Caco-2 (cell line): ENCODE results near the gene AP1AR. TPM values are rescaled to one million over a fixed set of nuclear protein-coding genes. Genes with fewer than 3 reads are reported as not detected.

ENCODE experiments used
- BruUV-seq: library from RNA; stranded (reverse); fragments of 400-500 nt; replicated peaks from 2 replicates; lab custom pipeline; 2021; lab: Mats Ljungman, UMichigan
- CTCF ChIA-PET: fragments of 300-600 bp; sonication (Branson Sonifier 250); formaldehyde crosslinking; loops from one replicate; lab custom pipeline; 2022; ENCODE audit warnings: antibody characterized with exemption; lab: Charles Lee
- POLR2A ChIA-PET: fragments of 300-600 bp; sonication (Branson Sonifier 250); formaldehyde crosslinking; loops from one replicate; lab custom pipeline; 2022; ENCODE audit warnings: antibody characterized with exemption; lab: Charles Lee
- DNase-seq, 2 experiments: peaks; one replicate each; pipeline versions ENCODE4 v3.0.0 to v3.0.0-alpha.2; 2020 to 2022
- H3K27me3 ChIP-seq: replicated peaks from 2 replicates; pipeline ENCODE4 v1.6.0; 2011; ENCODE audit warnings: low read length; ENCODE audit not compliant: control insufficient read depth, insufficient read depth
- H3K36me3 ChIP-seq: 2 replicates; pipeline ENCODE4 v1.5.1; 2011; ENCODE audit warnings: low read length; ENCODE audit not compliant: control insufficient read depth, insufficient read depth
- H3K4me1 ChIP-seq: fragments of 250-450 bp; sonication (Bioruptor Pico); 2 replicates; pipeline ENCODE4 v1.5.1; 2020; ENCODE audit warnings: mild to moderate bottlenecking
- H3K4me3 ChIP-seq: 2 replicates; pipeline ENCODE4 v1.5.1; 2011; ENCODE audit warnings: low read depth, mild to moderate bottlenecking, control low read depth, low read length
- H3K9me3 ChIP-seq: fragments of 250-450 bp; sonication (Bioruptor Pico); 2 replicates; pipeline ENCODE4 v1.5.1; 2020; ENCODE audit warnings: mild to moderate bottlenecking, moderate library complexity
- H3K27ac Mint-ChIP-seq: one replicate; pipeline ENCODE4 v1.8.0; 2022; ENCODE audit warnings: mixed read lengths; ENCODE audit not compliant: unreplicated experiment
- H3K27me3 Mint-ChIP-seq: one replicate; pipeline ENCODE4 v1.8.0; 2022; ENCODE audit warnings: mixed read lengths; ENCODE audit not compliant: insufficient read depth, unreplicated experiment
- H3K36me3 Mint-ChIP-seq: one replicate; pipeline ENCODE4 v1.8.0; 2022; ENCODE audit warnings: mild to moderate bottlenecking, mixed read lengths; ENCODE audit not compliant: insufficient read depth, unreplicated experiment
- H3K4me1 Mint-ChIP-seq: one replicate; pipeline ENCODE4 v1.8.0; 2022; ENCODE audit warnings: low read depth, mixed read lengths; ENCODE audit not compliant: unreplicated experiment
- H3K4me3 Mint-ChIP-seq: one replicate; pipeline ENCODE4 v1.8.0; 2022; ENCODE audit warnings: mild to moderate bottlenecking, moderate library complexity, mixed read lengths; ENCODE audit not compliant: unreplicated experiment
- H3K9me3 Mint-ChIP-seq: one replicate; pipeline ENCODE4 v1.8.0; 2022; ENCODE audit warnings: mixed read lengths; ENCODE audit not compliant: unreplicated experiment
- CTCF ChIP-seq, 2 experiments: fragments of 200-600 bp in 1 of 2; IDR thresholded peaks; 1 replicate in 1 of 2; 2 replicates in 1 of 2; pipeline versions ENCODE4 v1.5.1 to v1.8.0; 2011 to 2022; ENCODE audit warnings: antibody characterized with exemption in 1 of 2, control low read depth in 1 of 2, inconsistent platforms in 1 of 2, low read depth in 1 of 2, low read length in 1 of 2, mild to moderate bottlenecking in 1 of 2, moderate library complexity in 1 of 2; ENCODE audit not compliant: insufficient read depth in 1 of 2, severe bottlenecking in 1 of 2, unreplicated experiment in 1 of 2
- intact Hi-C: fragments of 100-400 bp; cut with micrococcal nuclease; formaldehyde crosslinking; loops from one replicate; pipeline ENCODE4 v1.10.0; 2022; ENCODE audit not compliant: unreplicated experiment
- total RNA-seq: library from RNA; stranded (reverse); gene quantifications from 2 replicates; pipeline ENCODE4 v1.2.3, GENCODE V29; 2022

AP1AR gene
- total RNA-seq, 1 experiment from 2014 or later, result 24.0 TPM

- no peaks in the 10 kb centered on the region for H3K36me3 Mint-ChIP-seq
- BruUV-seq, result no TSS peak
- Histone ChIP-seq H3K9me3 (no peaks in the 10 kb centered on the region), H3K4me1 (no peaks in the 10 kb centered on the region), H3K4me3 (no peak overlapping the region), H3K27me3 (no peaks in the 10 kb centered on the region), H3K36me3 (no peaks in the 10 kb centered on the region)
- H3K27ac Mint-ChIP-seq, result no peak overlapping the region
- intact Hi-C loops, result no loop called here
- no peaks in the 10 kb centered on the region for H3K9me3 Mint-ChIP-seq
- ChIA-PET POLR2A (no interaction called here), CTCF (interaction anchor here (0.6 kb wide), 1 partner anchor 297 kb away, joined by 7 read pairs; no protein-coding TSS in a partner anchor)
- no peak for DNase-seq
- TF ChIP-seq CTCF (IDR thresholded peaks at IDR 0.05; ENCODE audit: insufficient read depth in 1 of 2, low read depth in 1 of 2, low read length in 1 of 2, severe bottlenecking in 1 of 2, unreplicated experiment in 1 of 2), result no peak
- H3K4me3 Mint-ChIP-seq, result no peak overlapping the region
- H3K27me3 Mint-ChIP-seq, result no peaks in the 10 kb centered on the region
- H3K4me1 Mint-ChIP-seq, result peaks cover under 1% of the 10 kb centered on the region
These were observed 11.7 kb upstream of the AP1AR start for GRCh38 chr4:112219826-112220366.

- ChIA-PET CTCF (no interaction called here), POLR2A (no interaction called here)
- Mint-ChIP-seq H3K27ac (no peak overlapping the region), H3K36me3 (no peaks in the 10 kb centered on the region), H3K4me3 (no peak overlapping the region), H3K9me3 (no peaks in the 10 kb centered on the region), H3K4me1 (peaks cover 8% of the 10 kb centered on the region), H3K27me3 (no peaks in the 10 kb centered on the region)
- H3K27me3 ChIP-seq, result no peaks in the 10 kb centered on the region
- H3K9me3 ChIP-seq, result no peaks in the 10 kb centered on the region
- no peak for DNase-seq
- H3K36me3 ChIP-seq, result no peaks in the 10 kb centered on the region
- no peaks in the 10 kb centered on the region for H3K4me1 ChIP-seq
- intact Hi-C loops, result no loop called here
- no TSS peak for BruUV-seq
- no peak overlapping the region for H3K4me3 ChIP-seq
- TF ChIP-seq CTCF (IDR thresholded peaks at IDR 0.05; ENCODE audit: insufficient read depth in 1 of 2, low read depth in 1 of 2, low read length in 1 of 2, severe bottlenecking in 1 of 2, unreplicated experiment in 1 of 2), result no peak
These were observed 9.2 kb upstream of the AP1AR start for GRCh38 chr4:112222219-112222955.

DNA sequence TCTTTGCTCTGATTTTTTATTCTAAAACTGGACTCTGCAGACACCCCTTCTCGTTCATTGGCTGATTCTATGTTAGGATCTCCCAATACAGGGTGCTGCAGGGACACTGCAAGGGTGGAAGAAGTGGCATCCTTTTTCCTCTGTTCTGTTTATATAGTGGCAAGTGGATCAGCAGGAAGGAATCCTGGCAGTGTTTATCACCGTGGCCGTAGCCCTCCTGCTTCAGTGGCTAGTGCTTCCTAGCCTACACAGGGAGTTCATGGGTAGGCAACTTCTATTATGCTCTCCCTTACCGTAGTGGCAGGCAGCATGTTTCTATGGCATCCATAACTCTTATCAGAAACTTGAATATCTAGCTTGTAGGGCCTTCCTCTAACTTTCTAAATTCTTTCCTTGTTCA is 6.4 kb upstream of the AP1AR start:
- H3K27me3 Mint-ChIP-seq, result no peaks in the 10 kb centered on the region
- H3K4me1 Mint-ChIP-seq, result peaks cover 8% of the 10 kb centered on the region
- no peak overlapping the region for H3K4me3 ChIP-seq
- H3K4me3 Mint-ChIP-seq, result no peak overlapping the region
- peaks cover 2% of the 10 kb centered on the region; the same call in 1 of the 2 replicates for H3K4me1 ChIP-seq
- POLR2A ChIA-PET, result no interaction called here
- no peaks in the 10 kb centered on the region for H3K9me3 ChIP-seq
- DNase-seq, result no peak
- CTCF ChIA-PET, result no interaction called here
- no peaks in the 10 kb centered on the region for H3K9me3 Mint-ChIP-seq
- intact Hi-C loops, result no loop called here
- H3K27ac Mint-ChIP-seq, result no peak overlapping the region
- H3K27me3 ChIP-seq, result no peaks in the 10 kb centered on the region
- TF ChIP-seq CTCF (IDR thresholded peaks at IDR 0.05; ENCODE audit: insufficient read depth in 1 of 2, low read depth in 1 of 2, low read length in 1 of 2, severe bottlenecking in 1 of 2, unreplicated experiment in 1 of 2), result no peak
- no peaks in the 10 kb centered on the region for H3K36me3 Mint-ChIP-seq
- no peaks in the 10 kb centered on the region for H3K36me3 ChIP-seq
- no TSS peak for BruUV-seq
